CD14-positive monocyte (primary cell): ENCODE data around the gene MEPCE. TPM values are rescaled to one million over a fixed set of nuclear protein-coding genes. Genes with fewer than 3 reads are reported as not detected.

Source experiments
- DNase-seq, 3 donors: peaks; one replicate each; pipeline ENCODE4 v3.0.0-alpha.2; 2011 to 2022
- H2AFZ ChIP-seq: 2 replicates; pipeline ENCODE4 v1.6.0; 2012; ENCODE audit warnings: mild to moderate bottlenecking, low read depth, low read length, inconsistent platforms; ENCODE audit not compliant: insufficient read depth, poor library complexity, severe bottlenecking
- H3K27ac ChIP-seq, 2 donors: 1 replicate in 1 of 2; 2 replicates in 1 of 2; pipeline ENCODE4 v1.5.1; 2012 to 2013; ENCODE audit warnings: low read length in 2 of 2, control low read depth in 1 of 2, inconsistent platforms in 1 of 2, low read depth in 1 of 2, mild to moderate bottlenecking in 1 of 2
- H3K27me3 ChIP-seq, 2 donors: one replicate each; pipeline versions ENCODE4 v1.6.0 to v1.6.1; 2011 to 2013; ENCODE audit warnings: low read length in 2 of 2; ENCODE audit not compliant: control insufficient read depth in 2 of 2, insufficient read depth in 2 of 2
- H3K36me3 ChIP-seq, 2 donors: replicated peaks in 1 of 2; 1 replicate in 1 of 2; 2 replicates in 1 of 2; pipeline versions ENCODE4 v1.5.1 to v1.6.1; 2012 to 2013; ENCODE audit warnings: low read length in 2 of 2, control low read depth in 1 of 2, inconsistent platforms in 1 of 2, mild to moderate bottlenecking in 1 of 2; ENCODE audit not compliant: insufficient read depth in 2 of 2, control insufficient read depth in 1 of 2
- H3K4me1 ChIP-seq, 2 donors: 1 replicate in 1 of 2; 2 replicates in 1 of 2; pipeline versions ENCODE4 v1.5.1 to v1.6.1; 2012 to 2013; ENCODE audit warnings: low read length in 2 of 2, control low read depth in 1 of 2, inconsistent platforms in 1 of 2, mild to moderate bottlenecking in 1 of 2, moderate library complexity in 1 of 2; ENCODE audit not compliant: insufficient read depth in 2 of 2, control insufficient read depth in 1 of 2
- H3K4me2 ChIP-seq: replicated peaks from 2 replicates; pipeline ENCODE3; 2012; ENCODE audit warnings: low read length, moderate library complexity, mild to moderate bottlenecking; ENCODE audit not compliant: poor library complexity, severe bottlenecking; ENCODE audit errors: extremely low read depth
- H3K4me3 ChIP-seq, 3 experiments: fragments of 200-600 bp in 1 of 3; sonication (generic) in 1 of 3; replicated peaks in 1 of 3; 1 replicate in 2 of 3; 2 replicates in 1 of 3; pipeline ENCODE4 v1.5.1; 2011 to 2013; ENCODE audit warnings: low read length in 3 of 3, mild to moderate bottlenecking in 3 of 3, control low read depth in 2 of 3, low read depth in 2 of 3, inconsistent platforms in 1 of 3, moderate library complexity in 1 of 3
- H3K79me2 ChIP-seq: 2 replicates; pipeline ENCODE4 v1.6.0; 2012; ENCODE audit warnings: mild to moderate bottlenecking, control low read depth, inconsistent platforms, low read length, moderate library complexity; ENCODE audit not compliant: insufficient read depth
- H3K9ac ChIP-seq: 2 replicates; pipeline ENCODE4 v1.6.0; 2017; ENCODE audit warnings: low read length, mild to moderate bottlenecking; ENCODE audit not compliant: insufficient read depth, poor library complexity, severe bottlenecking
- H3K9me3 ChIP-seq, 2 donors: replicated peaks in 1 of 2; 1 replicate in 1 of 2; 2 replicates in 1 of 2; pipeline versions ENCODE4 v1.5.1 to v1.6.1; 2012 to 2013; ENCODE audit warnings: low read length in 2 of 2, control low read depth in 1 of 2; ENCODE audit not compliant: control insufficient read depth in 1 of 2, insufficient read depth in 1 of 2
- H4K20me1 ChIP-seq: 2 replicates; pipeline ENCODE4 v1.6.0; 2012; ENCODE audit warnings: mild to moderate bottlenecking, low read length, control low read depth, moderate library complexity; ENCODE audit not compliant: insufficient read depth
- H3K27ac Mint-ChIP-seq, 7 donors: one replicate each; pipeline ENCODE4 v1.8.0; 2020; ENCODE audit warnings: mild to moderate bottlenecking in 7 of 7, mixed read lengths in 7 of 7, moderate library complexity in 6 of 7, inconsistent platforms in 2 of 7
- H3K27me3 Mint-ChIP-seq, 3 donors: one replicate each; pipeline ENCODE4 v1.8.0; 2021 to 2022; ENCODE audit warnings: low read depth in 3 of 3, mild to moderate bottlenecking in 3 of 3, mixed read lengths in 3 of 3, moderate library complexity in 3 of 3, inconsistent platforms in 1 of 3
- H3K36me3 Mint-ChIP-seq, 2 donors: one replicate each; pipeline ENCODE4 v1.8.0; 2020; ENCODE audit warnings: mixed read lengths in 2 of 2, inconsistent platforms in 1 of 2, mild to moderate bottlenecking in 1 of 2
- H3K4me1 Mint-ChIP-seq: one replicate; pipeline ENCODE4 v1.8.0; 2020; ENCODE audit warnings: mild to moderate bottlenecking, mixed read lengths
- H3K4me3 Mint-ChIP-seq, 2 donors: one replicate each; pipeline ENCODE4 v1.8.0; 2020; ENCODE audit warnings: mild to moderate bottlenecking in 2 of 2, mixed read lengths in 2 of 2, moderate library complexity in 1 of 2
- H3K9me3 Mint-ChIP-seq, 7 donors: one replicate each; pipeline ENCODE4 v1.8.0; 2020 to 2022; ENCODE audit warnings: mixed read lengths in 7 of 7, mild to moderate bottlenecking in 6 of 7, moderate library complexity in 6 of 7, inconsistent platforms in 2 of 7
- CTCF ChIP-seq: fragments of 200-600 bp; IDR thresholded peaks from one replicate; pipeline ENCODE4 v1.8.0; 2022; ENCODE audit warnings: antibody characterized with exemption, mild to moderate bottlenecking
- WGBS: methylation state at CpG from one replicate; pipeline ENCODE4 v1.1.5; 2013; ENCODE audit warnings: missing lambda C conversion rate; ENCODE audit not compliant: insufficient coverage; 5-methylcytosine and 5-hydroxymethylcytosine counted together
- intact Hi-C, 2 donors: fragments of 100-400 bp; cut with micrococcal nuclease; formaldehyde crosslinking; loops; one replicate each; pipeline versions ENCODE4 v1.15.0 to v1.15.1; 2023
- polyA plus RNA-seq, 3 donors: library from polyadenylated mRNA; depleted of rRNA in 1 of 3; unstranded in 2 of 3; stranded (reverse) in 1 of 3; fragments of 300-500 nt in 2 of 3; fragments of >200 nt in 1 of 3; fragmentation: Illumina TruSeq in 2 of 3; gene quantifications; 1 replicate in 2 of 3; 2 replicates in 1 of 3; pipeline ENCODE4 v1.2.3, GENCODE V29; 2012 to 2021

MEPCE gene
- polyA plus RNA-seq, 3 donors = 2.9 to 43.2 (median 3.3) TPM

GRCh38 chr7:100384628-100385294 is 44.9 kb upstream of the MEPCE start:
- peak overlapping the region; percentile 45 to 91 (median 85) for H3K27ac Mint-ChIP-seq
- peaks cover 0 to 4% (median 3%) of the 10 kb centered on the region in 3 donors for H3K27me3 Mint-ChIP-seq
- H3K4me3 Mint-ChIP-seq = peak overlapping the region in 1 of 2 donors; percentile 14
- H3K4me2 ChIP-seq = peak overlapping the region; percentile 22
- H3K4me3 ChIP-seq = peak overlapping the region in 1 of 3 experiments; percentile 30
- H3K79me2 ChIP-seq = peaks cover 92% of the 10 kb centered on the region
- peaks cover 9 to 44% of the 10 kb centered on the region in 2 donors for H3K36me3 ChIP-seq
- peaks cover 28 to 63% of the 10 kb centered on the region in 2 donors for H3K36me3 Mint-ChIP-seq
- TF ChIP-seq CTCF = no peak
- peak overlapping the region; percentile 34 to 79 for H3K27ac ChIP-seq
- peaks cover 68 to 78% of the 10 kb centered on the region in 2 donors for H3K4me1 ChIP-seq
- no peaks in the 10 kb centered on the region for H3K9me3 Mint-ChIP-seq
- no peak overlapping the region for H3K9ac ChIP-seq
- 37% methylated on average over 3 of the region's 6 CpGs for WGBS
- DNase-seq = peak in 2 of 3 donors; percentile 40 to 66
- no peaks in the 10 kb centered on the region for H3K9me3 ChIP-seq
- no peak overlapping the region for H2AFZ ChIP-seq
- H3K4me1 Mint-ChIP-seq = peaks cover 54% of the 10 kb centered on the region
- H3K27me3 ChIP-seq = no peaks in the 10 kb centered on the region
- peaks cover 78% of the 10 kb centered on the region for H4K20me1 ChIP-seq
- intact Hi-C loops = no loop called here

- Mint-ChIP-seq H3K27me3 (peaks cover 0 to 4% (median 3%) of the 10 kb centered on the region in 3 donors), H3K4me1 (peaks cover 49% of the 10 kb centered on the region), H3K9me3 (no peaks in the 10 kb centered on the region), H3K4me3 (no peak overlapping the region), H3K36me3 (peaks cover 45 to 75% of the 10 kb centered on the region in 2 donors), H3K27ac (peak overlapping the region in 1 of 7 donors; percentile 55)
- H2AFZ ChIP-seq = no peak overlapping the region
- no CpG with 5 or more reads among the region's 5 CpGs for WGBS
- intact Hi-C loops = no loop called here
- no peaks in the 10 kb centered on the region for H3K9me3 ChIP-seq
- H3K27ac ChIP-seq = peak overlapping the region in 1 of 2 donors; percentile 14
- no peak for TF ChIP-seq CTCF
- no peak for DNase-seq
- no peaks in the 10 kb centered on the region for H3K27me3 ChIP-seq
- peaks cover 49 to 63% of the 10 kb centered on the region in 2 donors for H3K4me1 ChIP-seq
- peaks cover 26 to 63% of the 10 kb centered on the region in 2 donors for H3K36me3 ChIP-seq
- peaks cover 92% of the 10 kb centered on the region for H3K79me2 ChIP-seq
- H3K4me3 ChIP-seq = no peak overlapping the region
- no peak overlapping the region for H3K9ac ChIP-seq
- no peak overlapping the region for H3K4me2 ChIP-seq
- H4K20me1 ChIP-seq = peaks cover 98% of the 10 kb centered on the region
Measured at GRCh38 chr7:100386940-100387339, 42.7 kb upstream of the MEPCE start.
